H9 (cell line): Measurements from ENCODE around the gene BLMH. TPM values are rescaled to one million over a fixed set of nuclear protein-coding genes. Genes with fewer than 3 reads are reported as not detected.

Experiments
- DNase-seq: peaks from one replicate; pipeline ENCODE4 v3.0.0-alpha.2; 2017
- H2AFZ ChIP-seq: one replicate; pipeline ENCODE4 v1.6.1; 2013; ENCODE audit warnings: mild to moderate bottlenecking, low read length, control low read depth, moderate library complexity
- H2AK5ac ChIP-seq: 2 replicates; pipeline ENCODE4 v1.6.1; 2013; ENCODE audit warnings: low read length, control low read depth, mixed read lengths; ENCODE audit not compliant: insufficient read length
- H2BK120ac ChIP-seq: one replicate; pipeline ENCODE4 v1.6.1; 2013; ENCODE audit warnings: low read depth, mild to moderate bottlenecking, low read length, control low read depth, inconsistent platforms; ENCODE audit not compliant: poor library complexity, severe bottlenecking
- H2BK12ac ChIP-seq: 2 replicates; pipeline ENCODE4 v1.6.1; 2013; ENCODE audit warnings: low read length, control low read depth, mixed read lengths, low read depth; ENCODE audit not compliant: insufficient read length
- H2BK15ac ChIP-seq: 2 replicates; pipeline ENCODE4 v1.6.1; 2013; ENCODE audit warnings: low read depth, low read length, control low read depth
- H2BK20ac ChIP-seq: one replicate; pipeline ENCODE4 v1.6.1; 2013; ENCODE audit warnings: low read depth, mild to moderate bottlenecking, low read length, control low read depth, inconsistent platforms; ENCODE audit not compliant: poor library complexity, severe bottlenecking
- H2BK5ac ChIP-seq: 2 replicates; pipeline ENCODE4 v1.6.1; 2013; ENCODE audit warnings: low read length, control low read depth, mixed read lengths; ENCODE audit not compliant: insufficient read length
- H3K14ac ChIP-seq: 2 replicates; pipeline ENCODE4 v1.6.1; 2013; ENCODE audit warnings: low read length, control low read depth; ENCODE audit not compliant: insufficient read depth
- H3K18ac ChIP-seq: 2 replicates; pipeline ENCODE4 v1.6.1; 2013; ENCODE audit warnings: low read depth, mild to moderate bottlenecking, mixed read lengths, low read length, control low read depth; ENCODE audit not compliant: insufficient read length
- H3K23ac ChIP-seq: 2 replicates; pipeline ENCODE4 v1.6.1; 2013; ENCODE audit warnings: low read length, control low read depth, mixed read lengths, low read depth; ENCODE audit not compliant: insufficient read length
- H3K23me2 ChIP-seq: 2 replicates; pipeline ENCODE4 v1.6.1; 2013; ENCODE audit warnings: low read depth, mild to moderate bottlenecking, mixed read lengths, low read length, control low read depth; ENCODE audit not compliant: insufficient read length, poor library complexity, severe bottlenecking
- H3K27ac ChIP-seq: 2 replicates; pipeline ENCODE4 v1.5.1; 2013; ENCODE audit warnings: low read length, control low read depth, mixed read lengths, low read depth; ENCODE audit not compliant: insufficient read length
- H3K27me3 ChIP-seq: 2 replicates; pipeline ENCODE4 v1.6.1; 2013; ENCODE audit warnings: low read length, control low read depth, inconsistent platforms; ENCODE audit not compliant: insufficient read depth
- H3K4ac ChIP-seq: 2 replicates; pipeline ENCODE4 v1.6.1; 2013; ENCODE audit warnings: low read depth, mild to moderate bottlenecking, control low read depth, inconsistent platforms, low read length, moderate library complexity
- H3K4me1 ChIP-seq: 2 replicates; pipeline ENCODE4 v1.6.1; 2013; ENCODE audit warnings: low read length, control low read depth, inconsistent platforms; ENCODE audit not compliant: insufficient read depth
- H3K4me2 ChIP-seq: 2 replicates; pipeline ENCODE4 v1.6.1; 2013; ENCODE audit warnings: low read length, control low read depth, mixed read lengths; ENCODE audit not compliant: insufficient read length, insufficient read depth
- H3K56ac ChIP-seq: 2 replicates; pipeline ENCODE4 v1.6.1; 2013; ENCODE audit warnings: low read depth, mild to moderate bottlenecking, mixed read lengths, low read length, control low read depth; ENCODE audit not compliant: insufficient read length
- H3K79me1 ChIP-seq: 2 replicates; pipeline ENCODE4 v1.6.1; 2013; ENCODE audit warnings: low read depth, mild to moderate bottlenecking, moderate library complexity, low read length, control low read depth, inconsistent platforms; ENCODE audit not compliant: insufficient read depth, poor library complexity, severe bottlenecking
- H3K79me2 ChIP-seq: 2 replicates; pipeline ENCODE4 v1.6.1; 2013; ENCODE audit warnings: low read length, control low read depth, inconsistent platforms; ENCODE audit not compliant: insufficient read depth
- H3K9ac ChIP-seq: 2 replicates; pipeline ENCODE4 v1.6.1; 2013; ENCODE audit warnings: low read length, control low read depth, mixed read lengths; ENCODE audit not compliant: insufficient read length; ENCODE audit errors: extremely low read depth
- H3K9me3 ChIP-seq: one replicate; pipeline ENCODE4 v1.6.1; 2013; ENCODE audit warnings: low read depth, low read length, inconsistent platforms; ENCODE audit not compliant: control insufficient read depth
- H3T11ph ChIP-seq: one replicate; pipeline ENCODE4 v1.6.1; 2013; ENCODE audit warnings: mild to moderate bottlenecking, low read length, control low read depth, inconsistent platforms
- H4K20me1 ChIP-seq: one replicate; pipeline ENCODE4 v1.6.1; 2013; ENCODE audit not compliant: control insufficient read depth, insufficient read length, insufficient read depth
- H4K5ac ChIP-seq: 2 replicates; pipeline ENCODE4 v1.6.1; 2013; ENCODE audit warnings: low read depth, mild to moderate bottlenecking, mixed read lengths, low read length, control low read depth; ENCODE audit not compliant: insufficient read length
- H4K8ac ChIP-seq: replicated peaks from 2 replicates; pipeline ENCODE4 v1.6.1; 2013; ENCODE audit warnings: low read length, control low read depth, mixed read lengths, low read depth; ENCODE audit not compliant: insufficient read length
- H4K91ac ChIP-seq: 2 replicates; pipeline ENCODE4 v1.6.1; 2013; ENCODE audit warnings: low read depth, mild to moderate bottlenecking, moderate library complexity, mixed read lengths, low read length, control low read depth; ENCODE audit not compliant: insufficient read length
- H3K27ac Mint-ChIP-seq, 3 experiments: 2 replicates in 2 of 3; 3 replicates in 1 of 3; pipeline ENCODE4 v1.8.0; 2020 to 2021; ENCODE audit warnings: mixed read lengths in 3 of 3, mild to moderate bottlenecking in 1 of 3, moderate library complexity in 1 of 3
- H3K27me3 Mint-ChIP-seq: 2 replicates; pipeline ENCODE4 v1.8.0; 2021; ENCODE audit warnings: low read depth, mild to moderate bottlenecking, moderate library complexity, mixed read lengths
- H3K36me3 Mint-ChIP-seq, 3 experiments: 2 replicates in 2 of 3; 3 replicates in 1 of 3; pipeline ENCODE4 v1.8.0; 2020 to 2021; ENCODE audit warnings: low read depth in 3 of 3, mixed read lengths in 3 of 3; ENCODE audit not compliant: insufficient read depth in 1 of 3
- H3K4me1 Mint-ChIP-seq, 2 experiments: 2 replicates each; pipeline ENCODE4 v1.8.0; 2020; ENCODE audit warnings: mixed read lengths in 2 of 2
- H3K4me3 Mint-ChIP-seq, 2 experiments: 2 replicates in 1 of 2; 3 replicates in 1 of 2; pipeline ENCODE4 v1.8.0; 2020 to 2021; ENCODE audit warnings: mild to moderate bottlenecking in 2 of 2, mixed read lengths in 2 of 2, moderate library complexity in 1 of 2
- H3K9me3 Mint-ChIP-seq, 2 experiments: 2 replicates in 1 of 2; 3 replicates in 1 of 2; pipeline ENCODE4 v1.8.0; 2020; ENCODE audit warnings: mild to moderate bottlenecking in 2 of 2, mixed read lengths in 2 of 2, moderate library complexity in 1 of 2
- WGBS: extraction: QIAGEN DNeasy Blood & Tissue Kit; methylation state at CpG from one replicate; pipeline ENCODE4 v1.1.7; 2013; ENCODE audit warnings: missing lambda C conversion rate, low lambda C conversion rate, mixed read lengths; ENCODE audit not compliant: insufficient read length; ENCODE audit errors: extremely low coverage; 5-methylcytosine and 5-hydroxymethylcytosine counted together
- total RNA-seq: library from RNA; stranded (reverse); gene quantifications from 2 replicates; pipeline ENCODE4 v1.2.1, GENCODE V29; 2021
- TF ChIP-seq, protein P1 (sequence below): fragments of 200-600 bp; sonication (generic); conservative IDR thresholded peaks from 3 replicates; pipeline ENCODE4 v1.8.0; 2021; ENCODE audit warnings: antibody characterized with exemption, mild to moderate bottlenecking

Gene BLMH
- total RNA-seq, 1 experiment from 2014 or later: 74.7 TPM

- Histone ChIP-seq H4K5ac (no peak overlapping the region), H3K18ac (no peak overlapping the region), H3K79me2 (no peaks in the 10 kb centered on the region), H3K56ac (no peak overlapping the region), H3K23me2 (no peaks in the 10 kb centered on the region), H3K79me1 (no peaks in the 10 kb centered on the region), H3K4me2 (no peak overlapping the region), H3K4me1 (no peaks in the 10 kb centered on the region), H2AFZ (no peak overlapping the region), H3K9me3 (no peaks in the 10 kb centered on the region), H2BK5ac (no peak overlapping the region), H2AK5ac (no peak overlapping the region), H2BK15ac (no peak overlapping the region), H3K14ac (no peak overlapping the region), H2BK20ac (no peak overlapping the region), H3T11ph (no peak overlapping the region), H4K8ac (no peak overlapping the region), H4K91ac (no peak overlapping the region), H3K27me3 (no peaks in the 10 kb centered on the region), H3K23ac (no peak overlapping the region), H2BK120ac (no peak overlapping the region), H2BK12ac (no peak overlapping the region), H3K9ac (no peak overlapping the region), H3K4ac (no peak overlapping the region), H4K20me1 (no peaks in the 10 kb centered on the region), H3K27ac (no peak overlapping the region)
- no peak overlapping the region for H3K4me3 Mint-ChIP-seq
- no peak for DNase-seq
- no CpG with 5 or more reads among the region's 7 CpGs for WGBS
- peaks cover 7 to 46% (median 35%) of the 10 kb centered on the region in 3 experiments; a peak in 5 of 7 replicates for H3K36me3 Mint-ChIP-seq
- TF ChIP-seq, protein P1, sequence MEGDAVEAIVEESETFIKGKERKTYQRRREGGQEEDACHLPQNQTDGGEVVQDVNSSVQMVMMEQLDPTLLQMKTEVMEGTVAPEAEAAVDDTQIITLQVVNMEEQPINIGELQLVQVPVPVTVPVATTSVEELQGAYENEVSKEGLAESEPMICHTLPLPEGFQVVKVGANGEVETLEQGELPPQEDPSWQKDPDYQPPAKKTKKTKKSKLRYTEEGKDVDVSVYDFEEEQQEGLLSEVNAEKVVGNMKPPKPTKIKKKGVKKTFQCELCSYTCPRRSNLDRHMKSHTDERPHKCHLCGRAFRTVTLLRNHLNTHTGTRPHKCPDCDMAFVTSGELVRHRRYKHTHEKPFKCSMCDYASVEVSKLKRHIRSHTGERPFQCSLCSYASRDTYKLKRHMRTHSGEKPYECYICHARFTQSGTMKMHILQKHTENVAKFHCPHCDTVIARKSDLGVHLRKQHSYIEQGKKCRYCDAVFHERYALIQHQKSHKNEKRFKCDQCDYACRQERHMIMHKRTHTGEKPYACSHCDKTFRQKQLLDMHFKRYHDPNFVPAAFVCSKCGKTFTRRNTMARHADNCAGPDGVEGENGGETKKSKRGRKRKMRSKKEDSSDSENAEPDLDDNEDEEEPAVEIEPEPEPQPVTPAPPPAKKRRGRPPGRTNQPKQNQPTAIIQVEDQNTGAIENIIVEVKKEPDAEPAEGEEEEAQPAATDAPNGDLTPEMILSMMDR: no peak
- H3K27me3 Mint-ChIP-seq: no peaks in the 10 kb centered on the region
- no peaks in the 10 kb centered on the region for H3K4me1 Mint-ChIP-seq
- peak overlapping the region in 2 of 3 experiments; percentile 42 to 60; a peak in 3 of 7 replicates for H3K27ac Mint-ChIP-seq
- no peaks in the 10 kb centered on the region for H3K9me3 Mint-ChIP-seq
Measured at GRCh38 chr17:30253312-30253711, 38.4 kb downstream of the BLMH start.
